ENCODE data around the gene DNAH12.

The DNAH12 gene

DNA sequence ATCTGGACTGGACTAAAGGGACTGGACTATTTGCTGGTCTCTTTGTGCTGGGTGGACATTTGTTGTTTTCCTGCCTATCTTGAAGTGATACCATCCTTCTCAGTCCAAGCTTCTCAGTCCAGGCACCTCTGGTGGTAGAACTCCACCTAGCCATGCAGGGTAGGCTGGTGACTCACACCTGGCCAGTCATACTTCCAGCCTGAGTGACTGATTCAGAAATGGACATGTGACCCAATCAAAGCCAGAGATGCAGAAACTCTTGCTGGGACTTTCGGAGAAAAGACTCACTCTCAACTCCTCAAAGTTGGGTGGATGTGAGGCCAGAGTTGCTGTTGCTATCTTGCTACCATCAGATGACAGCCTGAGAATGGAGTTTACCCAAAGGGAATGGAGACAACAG lies 246.1 kb downstream of the DNAH12 start:
- DNase-seq, result no peak

DNA sequence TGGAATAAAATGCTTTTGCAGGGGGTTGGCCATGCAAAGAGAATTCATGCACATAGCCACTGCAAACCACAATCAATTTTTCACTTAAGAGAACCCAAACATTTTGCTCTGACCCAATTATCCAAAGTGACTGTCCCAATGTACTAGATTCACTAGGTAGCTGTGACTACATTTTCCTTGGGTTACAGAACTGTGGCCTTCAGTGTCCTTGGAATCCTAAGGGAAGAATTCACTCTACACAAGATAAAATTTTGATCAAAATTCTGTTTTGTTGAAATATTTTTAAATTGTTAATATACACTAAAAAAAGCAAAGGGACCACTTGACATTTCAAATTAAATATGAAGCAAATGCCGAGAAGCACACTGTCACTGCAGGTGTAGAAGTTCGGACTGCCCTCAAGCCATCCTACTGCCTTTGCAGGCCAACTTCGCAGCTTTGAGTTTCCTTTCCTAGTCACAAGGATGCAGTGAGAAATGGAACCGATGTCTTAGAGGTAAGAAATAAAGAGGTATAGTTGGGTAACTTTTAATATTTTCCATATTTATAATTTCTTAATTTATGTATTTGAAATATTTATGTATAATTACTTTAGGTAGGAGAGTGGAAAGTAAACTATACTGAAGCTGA lies 251.1 kb downstream of the DNAH12 start:
- DNase-seq, result no peak

DNA sequence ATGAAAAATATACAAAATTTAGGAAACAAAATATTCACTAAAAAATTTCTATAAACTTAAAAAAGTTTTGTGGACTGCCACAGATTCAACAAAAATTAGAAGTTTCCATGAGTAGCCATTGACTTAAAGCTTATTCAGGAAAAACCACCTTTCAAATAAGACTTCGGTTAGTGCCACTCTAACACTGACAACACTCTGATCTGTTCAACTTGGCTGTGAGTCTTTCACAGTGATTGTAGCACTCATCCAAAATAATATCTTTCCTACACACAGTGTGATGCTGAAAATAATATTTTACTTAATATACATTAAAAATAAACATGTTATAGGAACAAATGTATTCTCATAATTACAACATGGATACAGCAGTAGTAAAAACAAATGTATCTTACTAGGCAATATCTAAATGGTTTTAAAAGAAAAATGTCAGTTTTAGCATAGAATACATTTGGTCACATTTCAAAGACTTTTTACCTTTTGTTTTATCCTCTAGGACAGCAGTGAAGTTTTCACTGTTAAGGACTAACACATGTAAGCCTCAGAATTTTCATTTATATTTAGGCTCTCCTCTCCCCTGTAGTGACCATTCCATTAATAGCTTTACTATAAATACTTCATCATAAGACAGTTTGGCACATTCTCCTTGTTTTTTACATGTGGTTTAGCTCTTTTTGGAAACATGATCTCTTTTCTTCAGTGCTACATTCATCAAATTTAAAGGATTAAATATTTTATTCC lies 251.8 kb downstream of the DNAH12 start, which contains the start of gene ASB14:
ASB14 (minus strand) TSS at position 527 of the 738 bp plus-strand sequence. CDS start 652 bp downstream, outside the sequence.
- no peak for DNase-seq

DNA sequence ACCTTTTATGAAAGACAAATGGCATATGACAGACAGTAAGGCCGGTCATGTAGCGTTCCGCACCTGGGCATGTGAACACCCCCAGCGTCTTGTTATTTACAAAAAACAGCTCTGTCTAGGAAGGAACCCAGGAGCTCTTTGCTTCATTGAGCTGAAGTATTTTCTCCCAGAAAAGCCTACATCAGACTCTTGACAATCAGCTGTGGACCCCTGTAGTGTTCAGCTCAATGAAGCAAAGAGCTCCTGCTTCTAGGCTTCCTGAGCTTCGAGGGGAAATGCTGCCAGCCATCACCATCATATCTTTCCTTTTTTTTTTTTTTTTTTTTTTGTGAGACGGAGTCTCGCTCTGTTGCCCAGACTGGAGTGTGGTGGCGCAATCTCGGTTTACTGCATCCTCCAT lies 255.7 kb downstream of the DNAH12 start:
- DNase-seq, result no peak

DNA sequence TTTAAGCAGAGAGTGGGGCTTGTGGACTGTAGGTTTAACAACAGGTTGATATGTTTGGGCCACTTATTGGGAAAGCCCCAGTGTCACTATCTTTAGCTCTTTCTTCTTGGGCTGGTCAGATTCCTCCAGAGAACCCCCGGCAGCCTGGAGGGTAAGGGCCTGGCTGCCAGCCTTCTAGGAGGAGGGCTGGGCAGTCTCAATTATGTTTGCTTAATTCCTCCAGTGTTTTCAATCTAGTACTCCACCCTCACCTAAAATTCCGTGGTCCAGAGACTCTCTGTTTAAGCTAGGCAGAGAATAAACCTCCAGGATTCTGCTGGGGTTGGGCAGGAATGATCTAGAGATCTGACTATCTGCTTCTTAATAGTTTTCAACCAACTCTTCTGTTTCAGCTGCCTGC lies 256.9 kb downstream of the DNAH12 start:
- no peak for DNase-seq

DNA sequence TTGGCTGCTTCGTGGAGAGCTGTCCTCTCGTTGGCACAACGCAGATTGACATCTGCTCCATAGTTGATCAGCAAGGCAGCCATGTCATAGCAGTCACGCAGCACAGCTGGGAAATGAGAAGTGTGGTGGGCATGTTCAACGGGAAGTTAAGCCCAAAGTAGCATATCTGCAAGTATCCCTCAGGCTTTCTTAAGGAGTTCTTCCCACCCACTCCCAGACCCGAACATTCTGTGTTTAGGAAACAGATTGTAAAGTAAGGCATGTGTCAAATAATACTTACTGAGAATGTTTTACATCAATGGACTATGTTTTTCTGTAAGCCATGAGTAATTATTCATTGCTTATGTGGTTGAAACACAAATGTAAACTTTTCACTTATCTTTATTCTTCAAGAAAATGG lies 260.8 kb downstream of the DNAH12 start:
- no peak for DNase-seq

DNA sequence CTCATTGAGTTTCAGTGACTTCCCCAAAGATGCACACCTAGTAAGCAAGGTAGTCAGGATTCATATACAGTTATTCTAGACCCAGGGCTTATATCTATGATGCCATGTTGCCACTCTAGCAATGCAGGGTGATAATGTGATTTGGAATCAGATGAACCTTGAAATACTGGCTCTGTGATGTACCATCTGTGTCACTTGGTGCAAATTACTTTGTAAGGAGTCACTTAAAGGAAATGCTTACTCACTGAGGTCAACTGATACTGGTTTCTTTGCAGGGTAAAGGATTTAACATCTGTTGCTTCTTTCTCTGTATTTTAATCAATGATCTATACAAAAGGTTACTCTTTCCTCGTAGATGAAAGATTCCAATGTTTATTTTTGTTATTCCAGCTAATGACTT lies 262.4 kb downstream of the DNAH12 start:
- no peak for DNase-seq

DNA sequence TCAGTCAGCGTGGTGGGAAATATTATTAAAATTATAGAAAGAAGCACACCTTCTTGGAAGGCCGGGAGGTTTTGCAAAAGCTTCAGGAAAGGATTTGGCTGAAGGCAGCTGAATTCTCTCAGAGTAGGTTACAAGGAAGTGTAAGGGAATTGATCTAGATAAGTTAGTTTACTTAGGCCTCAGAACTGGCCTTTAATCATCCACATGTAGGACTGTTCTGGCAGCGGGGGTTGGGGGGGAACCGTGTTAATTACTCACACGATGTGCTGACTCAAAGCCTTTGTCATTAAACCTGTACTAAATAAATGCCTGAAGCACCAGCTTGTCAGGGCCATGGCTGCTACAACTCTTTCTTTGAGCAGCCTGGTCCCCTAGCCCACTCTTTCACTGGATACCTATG lies 264.5 kb downstream of the DNAH12 start:
- no peak for DNase-seq

DNA sequence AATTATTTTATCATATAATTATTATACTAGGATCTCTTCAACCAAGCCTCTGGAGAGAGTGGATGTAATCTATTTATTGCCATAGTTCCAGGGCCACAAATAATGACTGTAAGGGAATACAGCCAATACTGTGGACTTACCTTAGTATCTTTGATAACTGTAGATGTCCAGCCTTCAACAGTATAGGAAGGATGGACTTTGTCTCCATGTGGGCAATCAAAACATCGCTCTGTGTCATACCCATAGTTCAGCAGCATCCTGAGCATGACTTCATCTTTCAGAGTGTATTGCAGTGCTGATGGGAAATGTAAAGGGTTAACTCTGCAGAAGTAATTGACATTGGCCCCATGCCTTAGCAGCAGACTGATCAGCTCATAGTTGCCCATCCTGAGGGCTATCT lies 265.9 kb downstream of the DNAH12 start:
- DNase-seq, result no peak

DNA sequence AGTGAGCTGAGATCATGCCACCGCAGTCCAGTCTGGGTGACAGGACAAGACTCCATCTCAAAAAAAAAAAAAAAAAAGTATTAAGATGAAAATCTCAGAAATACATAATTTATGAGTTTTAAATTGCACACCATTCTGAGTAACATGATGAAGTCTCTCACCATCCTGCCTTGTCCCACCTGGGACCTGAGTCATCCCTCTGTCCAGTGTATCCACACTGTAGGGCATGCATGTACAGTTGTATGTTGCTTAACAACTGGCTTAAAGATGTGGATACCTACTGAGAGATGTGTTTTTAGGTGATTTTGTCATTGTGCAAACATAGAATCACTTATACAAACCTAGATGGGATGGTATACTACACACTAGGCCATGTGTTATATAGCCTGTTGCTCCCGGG lies 268.8 kb downstream of the DNAH12 start:
- DNase-seq, result no peak

DNA sequence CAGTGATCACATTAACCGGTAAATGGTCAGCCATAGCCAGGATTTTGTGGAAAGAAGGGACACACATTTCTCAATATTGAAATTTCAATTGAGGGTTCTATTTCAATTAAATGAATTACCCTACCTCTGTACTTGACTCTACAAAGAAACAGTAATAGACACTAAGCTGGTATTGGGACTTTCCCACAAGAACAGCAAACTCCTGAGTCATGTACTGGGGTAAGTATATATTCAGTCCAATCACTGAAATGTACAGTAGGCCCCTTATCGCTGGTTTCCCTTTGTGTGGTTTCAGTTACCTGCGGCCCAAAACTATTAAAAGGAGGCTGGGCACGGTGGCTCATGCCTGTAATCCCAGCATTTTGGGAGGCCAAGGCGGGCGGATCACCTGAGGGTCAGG lies 269.3 kb downstream of the DNAH12 start:
- no peak for DNase-seq

DNA sequence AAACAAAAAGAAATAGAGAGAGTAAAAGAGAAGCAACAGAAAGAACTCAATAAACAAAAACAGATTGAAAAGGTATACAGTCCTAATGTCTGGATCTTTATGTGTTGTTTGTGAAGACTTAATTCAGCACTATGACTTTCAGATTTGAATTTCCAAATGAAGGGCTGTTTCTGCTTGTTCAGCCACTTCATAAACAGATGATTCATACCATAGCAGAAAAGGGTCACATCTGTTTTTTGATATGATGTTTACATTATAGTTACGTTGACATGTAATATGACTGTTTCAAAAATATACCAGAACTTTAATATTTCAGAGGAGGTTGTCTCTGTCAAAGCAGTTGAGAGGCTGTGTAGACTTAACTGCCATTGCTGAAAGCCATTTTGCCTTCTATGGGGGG lies 275.7 kb downstream of the DNAH12 start:
- DNase-seq, result no peak

DNA sequence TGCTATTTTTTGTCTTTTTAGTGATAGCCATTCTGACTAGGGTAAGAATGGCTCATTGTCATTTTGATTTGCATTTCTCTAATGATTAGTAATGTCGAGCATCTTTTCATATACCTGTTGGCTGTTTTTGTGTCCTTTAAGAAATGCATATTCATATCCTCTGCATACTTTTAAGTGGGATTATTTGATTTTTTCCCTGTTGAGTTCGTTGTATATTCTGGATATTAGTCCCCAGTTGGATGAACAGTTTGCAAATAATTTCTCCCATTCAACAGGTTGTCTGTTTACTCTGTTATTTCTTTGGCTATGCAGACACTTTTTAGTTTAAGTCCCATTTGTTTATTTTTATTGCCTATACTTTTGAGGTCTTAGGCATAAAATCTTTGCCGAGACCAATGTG lies 282.2 kb downstream of the DNAH12 start:
- DNase-seq, result no peak

DNA sequence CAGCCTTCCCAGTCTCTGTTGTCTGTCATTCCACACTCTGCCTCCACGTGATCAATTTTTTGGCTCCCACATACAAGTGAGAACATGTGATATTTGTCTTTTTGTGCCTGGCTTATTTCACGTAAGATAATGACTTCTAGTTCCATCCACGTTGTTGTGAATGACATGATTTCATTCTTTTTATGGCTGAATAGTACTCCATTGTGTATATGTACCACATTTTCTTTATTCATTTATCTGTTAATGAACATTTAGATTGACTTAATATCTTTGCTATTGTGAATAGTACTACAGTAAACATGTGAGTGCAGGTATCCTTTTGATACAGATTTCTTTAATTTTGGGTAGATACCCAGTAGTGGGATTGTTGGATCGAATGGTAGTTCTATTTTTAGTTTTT lies 283.0 kb downstream of the DNAH12 start:
- DNase-seq, result no peak

DNA sequence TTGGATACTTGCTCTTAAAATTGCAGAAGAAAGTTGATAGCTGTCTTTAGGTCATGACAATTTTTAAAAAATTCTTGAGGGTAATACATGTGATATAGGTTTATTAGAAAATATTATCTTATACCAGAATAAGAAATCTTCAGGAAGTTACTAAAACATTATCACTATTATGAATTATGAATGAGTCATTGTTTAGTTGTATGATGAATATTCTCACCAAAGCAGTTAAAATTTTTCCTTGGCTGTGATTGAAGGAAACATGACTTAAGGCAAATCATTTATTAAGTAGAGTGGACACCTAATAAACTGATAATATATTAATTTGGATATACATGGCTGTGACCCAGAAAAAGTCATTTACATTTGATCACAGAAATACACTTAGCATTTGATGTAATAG lies 286.5 kb downstream of the DNAH12 start:
- no peak for DNase-seq

DNA sequence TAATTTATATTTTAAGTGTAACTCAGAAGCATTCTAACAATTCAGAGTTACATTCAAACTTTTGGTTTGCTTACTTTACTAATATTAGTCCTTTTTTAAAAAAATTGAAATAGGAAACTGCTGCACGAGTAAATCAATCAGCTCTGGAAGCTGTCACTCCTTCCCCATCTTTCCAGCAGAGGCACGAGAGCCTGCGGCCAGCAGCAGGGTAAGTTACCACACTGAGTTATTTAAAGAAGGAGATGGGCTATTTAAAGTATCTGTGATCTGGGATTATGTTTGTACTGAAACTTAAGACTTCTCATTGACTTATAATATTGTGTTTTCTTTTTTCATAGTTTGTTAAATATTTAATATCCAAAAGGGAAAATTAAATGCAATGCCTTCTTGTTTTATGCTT lies 287.3 kb downstream of the DNAH12 start:
- DNase-seq, result no peak

DNA sequence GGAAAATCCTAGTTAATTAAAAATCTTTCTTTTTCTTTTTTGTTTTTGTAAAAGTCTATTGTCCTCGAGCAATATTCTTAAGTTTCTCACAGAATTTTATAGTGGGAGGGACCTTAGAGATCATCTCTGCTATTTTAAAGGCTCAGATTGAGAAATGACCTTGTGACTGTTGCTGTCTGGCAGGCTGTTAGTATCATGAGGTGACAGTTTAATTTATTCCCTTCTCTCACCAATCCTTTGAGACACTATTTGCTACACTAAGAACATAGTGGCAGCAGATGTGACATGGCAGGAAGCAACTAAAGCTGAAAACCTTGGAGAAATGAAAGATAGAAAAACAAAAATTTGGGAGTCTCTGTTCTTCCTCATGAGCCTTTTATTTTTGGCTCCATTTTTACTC lies 291.7 kb downstream of the DNAH12 start:
- no peak for DNase-seq

DNA sequence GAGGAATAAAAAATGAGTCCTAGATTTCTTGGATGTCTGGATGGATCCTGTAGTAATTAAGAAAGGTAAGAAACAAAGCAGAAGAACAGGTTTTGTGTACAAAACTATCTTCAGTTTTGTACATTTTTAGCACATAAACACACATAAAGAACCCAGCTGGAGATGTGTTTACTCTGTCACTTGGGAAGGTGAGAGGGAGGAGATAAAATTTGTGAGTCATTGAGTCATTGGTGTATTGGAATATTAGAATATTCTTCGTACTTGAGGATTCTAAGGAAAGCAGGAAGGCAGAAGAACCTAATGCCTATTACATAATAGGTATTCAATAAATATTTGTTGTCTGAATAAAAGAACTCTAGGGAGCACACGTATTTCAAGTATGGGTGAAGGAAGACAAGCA lies 299.2 kb downstream of the DNAH12 start:
- no peak for DNase-seq

Data from CD4-positive, alpha-beta T cell treated with Interleukin-4 for 1 hour (primary cell).